ENCODE data around the gene NEAT1.

The NEAT1 gene

GRCh38 chr11:65392186-65392829, 30.3 kb upstream of the NEAT1 start:
- no peaks in the 10 kb centered on the region for H3K9me3 ChIP-seq (ENCODE audit: control insufficient read depth, low read length)
- H3K9ac ChIP-seq (ENCODE audit: low read length): peak overlapping the region; percentile 37
- H3K4me1 ChIP-seq (ENCODE audit: control insufficient read depth, insufficient read depth, low read length): peaks cover 41% of the 10 kb centered on the region
- H3K4me3 ChIP-seq (ENCODE audit: low read length): no peak overlapping the region
- H3K27me3 ChIP-seq (replicated peaks; ENCODE audit: control insufficient read depth, insufficient read depth, low read length): no peaks in the 10 kb centered on the region
- no peak for DNase-seq (ENCODE audit: low read depth)
- peaks cover 61% of the 10 kb centered on the region for H3K36me3 ChIP-seq (ENCODE audit: control insufficient read depth, insufficient read depth, low read length, severe bottlenecking)

GRCh38 chr11:65392899-65393298, 29.7 kb upstream of the NEAT1 start:
- Histone ChIP-seq H3K9ac (ENCODE audit: low read length) (peak overlapping the region; percentile 37), H3K27me3 (replicated peaks; ENCODE audit: control insufficient read depth, insufficient read depth, low read length) (no peaks in the 10 kb centered on the region), H3K4me3 (ENCODE audit: low read length) (no peak overlapping the region), H3K9me3 (ENCODE audit: control insufficient read depth, low read length) (no peaks in the 10 kb centered on the region), H3K4me1 (ENCODE audit: control insufficient read depth, insufficient read depth, low read length) (peaks cover 38% of the 10 kb centered on the region), H3K36me3 (ENCODE audit: control insufficient read depth, insufficient read depth, low read length, severe bottlenecking) (peaks cover 66% of the 10 kb centered on the region)
- no peak for DNase-seq (ENCODE audit: low read depth)

- H3K4me1 ChIP-seq (ENCODE audit: control insufficient read depth, insufficient read depth, low read length): peaks cover 31% of the 10 kb centered on the region
- peaks cover 68% of the 10 kb centered on the region for H3K36me3 ChIP-seq (ENCODE audit: control insufficient read depth, insufficient read depth, low read length, severe bottlenecking)
- no peak overlapping the region for H3K4me3 ChIP-seq (ENCODE audit: low read length)
Observed at GRCh38 chr11:65393513-65394079, 29.0 kb upstream of the NEAT1 start.

DNA sequence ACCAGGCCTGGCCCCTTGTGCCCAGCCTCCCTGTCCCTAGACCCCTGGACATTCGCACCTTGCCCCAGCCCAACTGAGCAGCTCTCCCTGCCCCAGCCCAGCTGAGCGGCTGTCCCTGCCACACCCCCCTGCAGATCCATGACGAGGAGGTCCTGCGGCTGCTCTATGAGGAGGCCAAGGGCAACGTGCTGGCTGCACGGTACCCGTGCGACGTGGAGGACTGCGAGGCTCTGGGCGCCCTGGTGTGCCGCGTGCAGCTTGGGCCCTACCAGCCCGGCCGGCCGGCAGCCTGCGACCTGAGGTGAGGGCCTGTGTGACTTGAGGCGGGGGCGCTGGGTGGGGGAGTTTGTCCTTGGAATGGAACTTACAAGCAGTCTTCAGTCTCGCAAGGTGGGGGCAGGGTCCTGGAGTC, 28.5 kb upstream of the NEAT1 start:
- Histone ChIP-seq H3K4me1 (ENCODE audit: control insufficient read depth, insufficient read depth, low read length) (peaks cover 25% of the 10 kb centered on the region), H3K9ac (ENCODE audit: low read length) (no peak overlapping the region), H3K36me3 (ENCODE audit: control insufficient read depth, insufficient read depth, low read length, severe bottlenecking) (peaks cover 70% of the 10 kb centered on the region), H3K4me3 (ENCODE audit: low read length) (no peak overlapping the region), H3K9me3 (ENCODE audit: control insufficient read depth, low read length) (no peaks in the 10 kb centered on the region), H3K27me3 (replicated peaks; ENCODE audit: control insufficient read depth, insufficient read depth, low read length) (no peaks in the 10 kb centered on the region)
- no peak for DNase-seq (ENCODE audit: low read depth)

More at GRCh38 chr11:65393513-65394079, 29.0 kb upstream of the NEAT1 start:
- Histone ChIP-seq H3K9ac (ENCODE audit: low read length) (no peak overlapping the region), H3K27me3 (replicated peaks; ENCODE audit: control insufficient read depth, insufficient read depth, low read length) (no peaks in the 10 kb centered on the region), H3K9me3 (ENCODE audit: control insufficient read depth, low read length) (no peaks in the 10 kb centered on the region)
- no peak for DNase-seq (ENCODE audit: low read depth)

DNA sequence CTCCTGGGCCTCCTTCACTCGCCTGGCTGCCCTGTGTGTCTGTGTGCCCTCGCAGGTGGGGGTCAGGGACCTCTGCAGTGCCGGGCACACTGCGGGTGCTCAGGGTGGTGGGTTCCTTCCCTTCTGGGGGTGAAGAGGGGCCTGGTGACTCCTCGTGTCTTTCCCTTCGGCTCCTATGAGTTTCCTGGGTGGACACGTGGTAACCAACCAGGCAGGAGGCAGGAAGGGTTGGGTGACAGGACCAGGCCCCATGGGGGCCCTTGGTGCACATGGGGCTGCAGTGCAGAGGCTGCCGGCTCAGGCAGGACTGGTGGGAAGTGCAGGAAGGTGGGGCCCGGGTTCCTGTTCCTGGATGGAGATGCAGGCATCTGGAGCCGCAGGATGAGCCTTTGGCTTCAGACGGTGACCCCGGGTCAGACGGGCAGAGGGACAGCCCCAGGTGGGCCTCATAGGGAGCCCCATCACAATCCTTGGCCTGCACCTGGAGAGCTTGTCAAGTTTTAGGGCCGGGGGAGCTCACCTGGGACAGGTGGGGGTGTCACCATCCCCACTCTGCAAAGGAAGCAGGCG, 26.6 kb upstream of the NEAT1 start:
- Histone ChIP-seq H3K9me3 (ENCODE audit: control insufficient read depth, low read length) (no peaks in the 10 kb centered on the region), H3K9ac (ENCODE audit: low read length) (no peak overlapping the region), H3K4me3 (ENCODE audit: low read length) (no peak overlapping the region), H3K4me1 (ENCODE audit: control insufficient read depth, insufficient read depth, low read length) (peaks cover 11% of the 10 kb centered on the region), H3K36me3 (ENCODE audit: control insufficient read depth, insufficient read depth, low read length, severe bottlenecking) (peaks cover 90% of the 10 kb centered on the region), H3K27me3 (replicated peaks; ENCODE audit: control insufficient read depth, insufficient read depth, low read length) (no peaks in the 10 kb centered on the region)
- no peak for DNase-seq (ENCODE audit: low read depth)

- Histone ChIP-seq H3K9ac (ENCODE audit: low read length) (no peak overlapping the region), H3K4me1 (ENCODE audit: control insufficient read depth, insufficient read depth, low read length) (peaks cover 3% of the 10 kb centered on the region), H3K4me3 (ENCODE audit: low read length) (no peak overlapping the region), H3K36me3 (ENCODE audit: control insufficient read depth, insufficient read depth, low read length, severe bottlenecking) (peaks cover 91% of the 10 kb centered on the region), H3K9me3 (ENCODE audit: control insufficient read depth, low read length) (no peaks in the 10 kb centered on the region), H3K27me3 (replicated peaks; ENCODE audit: control insufficient read depth, insufficient read depth, low read length) (no peaks in the 10 kb centered on the region)
- DNase-seq (ENCODE audit: low read depth): no peak
Observed at GRCh38 chr11:65396769-65397745, 25.5 kb upstream of the NEAT1 start.

- Histone ChIP-seq H3K36me3 (ENCODE audit: control insufficient read depth, insufficient read depth, low read length, severe bottlenecking) (peaks cover 90% of the 10 kb centered on the region), H3K27me3 (replicated peaks; ENCODE audit: control insufficient read depth, insufficient read depth, low read length) (no peaks in the 10 kb centered on the region), H3K4me1 (ENCODE audit: control insufficient read depth, insufficient read depth, low read length) (no peaks in the 10 kb centered on the region), H3K9me3 (ENCODE audit: control insufficient read depth, low read length) (no peaks in the 10 kb centered on the region), H3K4me3 (ENCODE audit: low read length) (no peak overlapping the region), H3K9ac (ENCODE audit: low read length) (no peak overlapping the region)
- DNase-seq (ENCODE audit: low read depth): no peak
Observed at GRCh38 chr11:65398362-65398910, 24.2 kb upstream of the NEAT1 start.

DNA sequence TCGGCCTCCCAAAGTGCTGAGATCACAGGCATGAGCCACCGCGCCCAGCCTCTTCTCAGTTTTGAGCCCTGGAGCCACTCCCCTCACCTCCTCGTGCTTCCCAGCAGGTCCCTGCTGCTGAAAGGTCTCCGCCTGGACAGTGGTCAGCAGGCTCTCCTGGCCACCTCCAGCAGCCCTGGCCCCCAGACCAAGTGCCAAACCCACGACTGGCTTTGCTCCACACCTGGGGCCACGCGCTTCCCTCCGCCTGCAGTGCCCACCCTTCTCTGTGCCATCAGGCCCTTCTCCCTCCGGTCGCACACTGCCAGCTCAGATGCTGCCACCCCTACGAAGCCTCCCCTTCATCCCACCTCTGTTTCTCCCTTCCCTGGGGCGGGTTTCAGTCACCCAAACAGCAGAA, 23.3 kb upstream of the NEAT1 start:
- H3K4me3 ChIP-seq (ENCODE audit: low read length): no peak overlapping the region
- no peaks in the 10 kb centered on the region for H3K4me1 ChIP-seq (ENCODE audit: control insufficient read depth, insufficient read depth, low read length)
- H3K9me3 ChIP-seq (ENCODE audit: control insufficient read depth, low read length): no peaks in the 10 kb centered on the region
- DNase-seq (ENCODE audit: low read depth): no peak
- peaks cover 90% of the 10 kb centered on the region for H3K36me3 ChIP-seq (ENCODE audit: control insufficient read depth, insufficient read depth, low read length, severe bottlenecking)
- no peak overlapping the region for H3K9ac ChIP-seq (ENCODE audit: low read length)
- H3K27me3 ChIP-seq (replicated peaks; ENCODE audit: control insufficient read depth, insufficient read depth, low read length): no peaks in the 10 kb centered on the region

DNA sequence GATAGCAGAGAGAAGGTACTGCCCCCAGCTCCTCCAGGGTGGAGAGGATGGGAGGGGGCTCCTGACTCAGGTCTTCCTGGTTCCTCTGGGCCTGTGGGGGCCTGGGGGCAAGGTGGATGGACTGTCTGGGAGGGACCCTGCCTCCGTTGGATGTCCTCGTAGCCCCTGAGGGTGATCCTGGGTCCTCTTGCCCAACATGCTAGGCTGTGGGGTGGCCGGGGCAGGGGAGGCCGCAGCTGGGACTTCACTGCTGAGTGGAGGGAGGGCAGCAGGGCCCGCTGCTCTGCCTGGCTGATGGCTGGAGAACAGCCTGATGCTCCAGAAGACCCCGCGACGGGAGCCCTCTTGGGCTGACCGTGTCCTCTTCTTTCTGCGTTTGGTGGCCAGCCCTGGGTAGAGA, 22.8 kb upstream of the NEAT1 start:
- H3K36me3 ChIP-seq (ENCODE audit: control insufficient read depth, insufficient read depth, low read length, severe bottlenecking): peaks cover 90% of the 10 kb centered on the region
- DNase-seq (ENCODE audit: low read depth): no peak
- H3K9me3 ChIP-seq (ENCODE audit: control insufficient read depth, low read length): no peaks in the 10 kb centered on the region
- H3K27me3 ChIP-seq (replicated peaks; ENCODE audit: control insufficient read depth, insufficient read depth, low read length): no peaks in the 10 kb centered on the region
- no peak overlapping the region for H3K4me3 ChIP-seq (ENCODE audit: low read length)
- no peak overlapping the region for H3K9ac ChIP-seq (ENCODE audit: low read length)
- no peaks in the 10 kb centered on the region for H3K4me1 ChIP-seq (ENCODE audit: control insufficient read depth, insufficient read depth, low read length)

DNA sequence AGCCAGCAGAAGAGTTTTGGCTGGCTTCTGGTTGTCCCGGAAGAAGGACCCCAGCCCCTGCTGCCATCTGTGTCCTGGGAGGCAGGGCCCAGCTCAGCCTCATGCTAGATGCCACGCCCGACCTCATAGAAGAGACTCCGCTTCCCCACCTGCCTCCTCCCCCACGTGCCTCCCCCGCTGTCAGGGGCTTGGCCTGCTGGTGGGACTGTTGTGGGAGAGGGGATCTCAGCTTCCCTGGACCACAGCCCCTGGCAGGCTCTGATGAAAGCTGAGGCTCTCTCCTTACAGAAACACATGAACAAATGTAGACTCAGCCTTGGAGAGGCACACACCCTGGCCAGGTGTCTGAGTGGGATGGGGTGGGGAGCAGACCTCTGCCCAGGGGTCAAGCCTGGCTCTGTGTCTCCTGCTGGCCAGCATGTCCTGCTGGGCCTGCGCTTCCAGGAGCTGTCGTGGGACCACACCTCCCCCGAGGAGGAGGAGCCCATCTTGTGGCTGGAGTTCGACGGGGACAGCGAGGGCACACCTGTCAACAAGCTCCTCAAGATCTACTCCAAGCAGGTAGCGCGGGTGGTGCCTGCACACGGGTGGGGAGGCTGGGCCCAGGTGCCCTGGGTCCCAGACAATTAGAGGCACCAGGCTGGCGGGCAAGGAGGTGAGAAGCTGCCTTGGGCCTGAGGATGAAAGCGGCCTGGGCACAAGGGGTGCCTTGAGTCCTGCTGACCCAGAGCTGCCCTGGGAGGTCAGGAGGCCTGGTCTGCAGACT, 22.1 kb upstream of the NEAT1 start:
- H3K9ac ChIP-seq (ENCODE audit: low read length): no peak overlapping the region
- H3K27me3 ChIP-seq (replicated peaks; ENCODE audit: control insufficient read depth, insufficient read depth, low read length): no peaks in the 10 kb centered on the region
- H3K9me3 ChIP-seq (ENCODE audit: control insufficient read depth, low read length): no peaks in the 10 kb centered on the region
- H3K36me3 ChIP-seq (ENCODE audit: control insufficient read depth, insufficient read depth, low read length, severe bottlenecking): peaks cover 92% of the 10 kb centered on the region
- no peak overlapping the region for H3K4me3 ChIP-seq (ENCODE audit: low read length)
- H3K4me1 ChIP-seq (ENCODE audit: control insufficient read depth, insufficient read depth, low read length): no peaks in the 10 kb centered on the region
- no peak for DNase-seq (ENCODE audit: low read depth)
